ENCODE measurements around the gene CCDC192. TPM values are rescaled to one million over a fixed set of nuclear protein-coding genes. Genes with fewer than 3 reads are reported as not detected.
"Not testable (repeated sequence)": the region's sequence is repeated elsewhere in the genome, so short reads cannot be mapped to it uniquely, and the experiment has no call there.

Gene CCDC192
- total and polyA plus RNA-seq, 10 of the 15 experiments (the other 5 are each of a cell fraction or from before 2014, with no cell fraction given) = 0.20 to 0.79 (median 0.32) TPM; not detected in 4

DNA sequence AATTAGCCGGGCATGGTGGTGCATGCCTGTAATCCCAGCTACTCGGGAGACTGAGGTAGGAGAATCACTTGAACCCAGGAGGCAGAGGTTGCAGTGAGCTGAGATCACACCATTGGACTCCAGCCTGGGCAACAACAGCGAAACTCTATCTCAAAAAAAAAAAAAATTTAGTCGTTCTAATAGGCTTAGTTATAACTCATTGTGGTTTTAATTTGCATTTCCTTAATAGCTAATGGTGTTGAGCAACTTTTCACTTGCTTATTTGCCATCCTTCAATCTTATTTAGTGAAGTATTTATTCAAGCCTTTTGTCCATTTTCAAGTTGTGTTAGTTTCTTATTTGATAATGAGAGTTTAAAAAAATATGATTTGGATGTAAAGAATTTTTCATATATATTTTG is 9.9 kb downstream of the CCDC192 start:
- H3K4me1 ChIP-seq (ENCODE audit: control insufficient read depth, insufficient read depth, low read length); BruUV-seq (replicated peaks); POLR2A ChIA-PET; H3K27me3 ChIP-seq (replicated peaks in 1 of 2; ENCODE audit: control insufficient read depth in 2 of 2, insufficient read depth in 2 of 2, low read length in 1 of 2); RAD21 ChIA-PET (ENCODE audit: unreplicated experiment); H3K4me2 ChIP-seq (ENCODE audit: control insufficient read depth, insufficient read depth); H3K9me3 ChIP-seq (replicated peaks; ENCODE audit: control insufficient read depth, insufficient read depth, low read length); H3K36me3 ChIP-seq (ENCODE audit: control insufficient read depth in 2 of 2, insufficient read depth in 2 of 2, low read length in 1 of 2); intact Hi-C loops (cut with micrococcal nuclease; ENCODE audit: unreplicated experiment); H3K79me2 ChIP-seq (ENCODE audit: control insufficient read depth, insufficient read depth, low read length); CTCF ChIA-PET; H2AFZ ChIP-seq (ENCODE audit: control insufficient read depth, low read depth, low read length); DNase-seq (ENCODE audit: low read depth, low spot score); in situ Hi-C loops (cut with MboI); H3K9ac ChIP-seq (ENCODE audit: control insufficient read depth, insufficient read depth, low read length); H3K27ac ChIP-seq (ENCODE audit: control insufficient read depth, insufficient read depth); FAIRE-seq; H4K20me1 ChIP-seq (ENCODE audit: control insufficient read depth, insufficient read depth); H3K4me3 ChIP-seq: not testable (repeated sequence)
- SMC1A ChIA-PET (ENCODE audit: uncharacterized antibody, unreplicated experiment) = interaction anchor here (0.6 kb wide), 1 partner anchor 125 kb away, joined by 3 read pairs; no protein-coding TSS in a partner anchor
- ATAC-seq = peak; percentile 56
- WGBS (ENCODE audit: insufficient coverage, insufficient replicate concordance, low lambda C conversion rate, missing lambda C conversion rate) = 28% methylated on average over 4 of the region's 4 CpGs

DNA sequence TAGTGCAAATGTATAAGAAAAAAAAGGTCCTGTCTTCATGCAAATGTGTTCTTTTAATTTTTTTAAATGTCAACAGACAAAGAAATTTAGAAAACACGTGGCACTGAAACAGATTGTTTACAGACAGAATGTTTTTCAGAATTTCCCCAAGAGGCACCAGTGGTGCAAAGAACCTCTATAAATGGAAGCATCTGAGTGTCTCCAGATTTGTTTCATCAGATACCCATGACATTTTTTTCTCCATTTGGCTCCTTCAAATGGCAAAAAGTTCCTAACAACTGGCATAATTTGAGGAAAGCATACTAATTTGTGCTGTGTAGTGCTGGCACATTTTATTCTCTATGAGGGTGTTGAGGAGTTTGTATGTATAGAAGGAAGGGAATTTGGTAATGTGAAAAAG is 15.0 kb downstream of the CCDC192 start:
- no peaks in the 10 kb centered on the region for H3K4me1 ChIP-seq (ENCODE audit: control insufficient read depth, insufficient read depth, low read length)
- H4K20me1 ChIP-seq (ENCODE audit: control insufficient read depth, insufficient read depth) = no peaks in the 10 kb centered on the region
- no peaks in the 10 kb centered on the region for H3K36me3 ChIP-seq (ENCODE audit: control insufficient read depth in 2 of 2, insufficient read depth in 2 of 2, low read length in 1 of 2)
- no peaks in the 10 kb centered on the region for H3K79me2 ChIP-seq (ENCODE audit: control insufficient read depth, insufficient read depth, low read length)
- no peak for TF ChIP-seq PAX5 (IDR thresholded peaks at IDR 0.05; ENCODE audit: borderline replicate concordance, low read depth, low read length)
- TF ChIP-seq PML (IDR thresholded peaks at IDR 0.05; ENCODE audit: low read length) = no peak
- TF ChIP-seq NFYA (IDR thresholded peaks at IDR 0.05; ENCODE audit: borderline replicate concordance, low read depth, low read length) = no peak
- TF ChIP-seq, protein P1, sequence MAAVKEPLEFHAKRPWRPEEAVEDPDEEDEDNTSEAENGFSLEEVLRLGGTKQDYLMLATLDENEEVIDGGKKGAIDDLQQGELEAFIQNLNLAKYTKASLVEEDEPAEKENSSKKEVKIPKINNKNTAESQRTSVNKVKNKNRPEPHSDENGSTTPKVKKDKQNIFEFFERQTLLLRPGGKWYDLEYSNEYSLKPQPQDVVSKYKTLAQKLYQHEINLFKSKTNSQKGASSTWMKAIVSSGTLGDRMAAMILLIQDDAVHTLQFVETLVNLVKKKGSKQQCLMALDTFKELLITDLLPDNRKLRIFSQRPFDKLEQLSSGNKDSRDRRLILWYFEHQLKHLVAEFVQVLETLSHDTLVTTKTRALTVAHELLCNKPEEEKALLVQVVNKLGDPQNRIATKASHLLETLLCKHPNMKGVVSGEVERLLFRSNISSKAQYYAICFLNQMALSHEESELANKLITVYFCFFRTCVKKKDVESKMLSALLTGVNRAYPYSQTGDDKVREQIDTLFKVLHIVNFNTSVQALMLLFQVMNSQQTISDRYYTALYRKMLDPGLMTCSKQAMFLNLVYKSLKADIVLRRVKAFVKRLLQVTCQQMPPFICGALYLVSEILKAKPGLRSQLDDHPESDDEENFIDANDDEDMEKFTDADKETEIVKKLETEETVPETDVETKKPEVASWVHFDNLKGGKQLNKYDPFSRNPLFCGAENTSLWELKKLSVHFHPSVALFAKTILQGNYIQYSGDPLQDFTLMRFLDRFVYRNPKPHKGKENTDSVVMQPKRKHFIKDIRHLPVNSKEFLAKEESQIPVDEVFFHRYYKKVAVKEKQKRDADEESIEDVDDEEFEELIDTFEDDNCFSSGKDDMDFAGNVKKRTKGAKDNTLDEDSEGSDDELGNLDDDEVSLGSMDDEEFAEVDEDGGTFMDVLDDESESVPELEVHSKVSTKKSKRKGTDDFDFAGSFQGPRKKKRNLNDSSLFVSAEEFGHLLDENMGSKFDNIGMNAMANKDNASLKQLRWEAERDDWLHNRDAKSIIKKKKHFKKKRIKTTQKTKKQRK (IDR thresholded peaks at IDR 0.05; ENCODE audit: low read depth, low read length) = no peak
- ChIA-PET SMC1A (ENCODE audit: uncharacterized antibody, unreplicated experiment) (interaction anchor here (0.7 kb wide), 1 partner anchor 20 kb away, joined by 3 read pairs; no protein-coding TSS in a partner anchor), POLR2A (no interaction called here), RAD21 (ENCODE audit: unreplicated experiment) (no interaction called here), CTCF (no interaction called here)
- ATAC-seq = no peak
- no peak overlapping the region for H3K27ac ChIP-seq (ENCODE audit: control insufficient read depth, insufficient read depth)
- no peak for FAIRE-seq
- DNase-seq (ENCODE audit: low read depth, low spot score) = no peak
- H2AFZ ChIP-seq (ENCODE audit: control insufficient read depth, low read depth, low read length) = no peak overlapping the region
- H3K9ac ChIP-seq (ENCODE audit: control insufficient read depth, insufficient read depth, low read length) = no peak overlapping the region
- no TSS peak for BruUV-seq (replicated peaks)
- no peak overlapping the region for H3K4me2 ChIP-seq (ENCODE audit: control insufficient read depth, insufficient read depth)
- in situ Hi-C loops (cut with MboI) = no loop called here
- H3K27me3 ChIP-seq (replicated peaks in 1 of 2; ENCODE audit: control insufficient read depth in 2 of 2, insufficient read depth in 2 of 2, low read length in 1 of 2) = no peaks in the 10 kb centered on the region
- H3K9me3 ChIP-seq (replicated peaks; ENCODE audit: control insufficient read depth, insufficient read depth, low read length) = no peaks in the 10 kb centered on the region; the same call in 2 of the 3 replicates
- intact Hi-C loops (cut with micrococcal nuclease; ENCODE audit: unreplicated experiment) = no loop called here
- no peak overlapping the region for H3K4me3 ChIP-seq
- 0% methylated on average over 1 of the region's 1 CpG for WGBS (ENCODE audit: insufficient coverage, insufficient replicate concordance, low lambda C conversion rate, missing lambda C conversion rate)

Data from GM12878 (cell line).